T follicular helper cell (primary cell): ENCODE data around the gene ZNF668.

Experiments used
- DNase-seq: peaks from one replicate; pipeline ENCODE4 v3.0.0-alpha.2; 2020; ENCODE audit warnings: low read depth

The ZNF668 gene

GRCh38 chr16:31081428-31082351 is 7.7 kb upstream of the ZNF668 start:
- DNase-seq: no peak

- DNase-seq: no peak
These were observed 6.8 kb upstream of the ZNF668 start for GRCh38 chr16:31080756-31081419.

GRCh38 chr16:31080035-31080629 is 6.1 kb upstream of the ZNF668 start:
- no peak for DNase-seq

- DNase-seq: no peak
These were observed 5.4 kb upstream of the ZNF668 start for GRCh38 chr16:31079342-31079944.

GRCh38 chr16:31078597-31079341 is 4.7 kb upstream of the ZNF668 start:
- no peak for DNase-seq

- no peak for DNase-seq
These were observed 3.8 kb upstream of the ZNF668 start for GRCh38 chr16:31077592-31078396.

- no peak for DNase-seq
These were observed 3.0 kb upstream of the ZNF668 start for GRCh38 chr16:31077024-31077423.

- DNase-seq: no peak
These were observed 2.3 kb upstream of the ZNF668 start for GRCh38 chr16:31076319-31076718.

- no peak for DNase-seq
These were observed 759 bp upstream of the ZNF668 start for GRCh38 chr16:31074814-31075183.

- peak; percentile 82 for DNase-seq
These were observed 684 bp downstream of the ZNF668 start for GRCh38 chr16:31073142-31073969.

GRCh38 chr16:31072540-31073141 is 1.4 kb downstream of the ZNF668 start:
- no peak for DNase-seq

- no peak for DNase-seq
These were observed 2.2 kb downstream of the ZNF668 start for GRCh38 chr16:31071861-31072260.

GRCh38 chr16:31067342-31067741 is 6.7 kb downstream of the ZNF668 start:
- no peak for DNase-seq

GRCh38 chr16:31064882-31065461 is 9.1 kb downstream of the ZNF668 start:
- no peak for DNase-seq

GRCh38 chr16:31063843-31064611 is 10.0 kb downstream of the ZNF668 start:
- DNase-seq: no peak

- no peak for DNase-seq
These were observed 10.6 kb downstream of the ZNF668 start for GRCh38 chr16:31063495-31063842.

- no peak for DNase-seq
These were observed 12.1 kb downstream of the ZNF668 start for GRCh38 chr16:31061813-31062440.
